Mesendoderm (in vitro differentiated cells): Measurements from ENCODE around the gene F7.

ENCODE experiments used
- DNase-seq: peaks from one replicate; pipeline ENCODE4 v3.0.0; 2013
- H2AK5ac ChIP-seq: 2 replicates; pipeline ENCODE4 v1.6.1; 2013; ENCODE audit warnings: low read length, inconsistent platforms
- H2BK120ac ChIP-seq: 2 replicates; pipeline ENCODE4 v1.6.1; 2013; ENCODE audit warnings: low read depth, mild to moderate bottlenecking, low read length, moderate library complexity, mixed read lengths
- H2BK15ac ChIP-seq: replicated peaks from 2 replicates; pipeline ENCODE4 v1.6.1; 2013; ENCODE audit warnings: low read depth, mild to moderate bottlenecking, moderate library complexity
- H2BK5ac ChIP-seq: 2 replicates; pipeline ENCODE4 v1.6.1; 2013; ENCODE audit warnings: low read length, inconsistent platforms
- H3K18ac ChIP-seq: 2 replicates; pipeline ENCODE4 v1.6.1; 2013; ENCODE audit warnings: mild to moderate bottlenecking, low read length, mixed read lengths
- H3K23ac ChIP-seq: one replicate; pipeline ENCODE4 v1.6.1; 2013; ENCODE audit warnings: low read length
- H3K27ac ChIP-seq: 2 replicates; pipeline ENCODE4 v1.5.1; 2013; ENCODE audit warnings: low read depth, mild to moderate bottlenecking, inconsistent platforms, low read length, moderate library complexity
- H3K27me3 ChIP-seq: 2 replicates; pipeline ENCODE4 v1.6.1; 2013; ENCODE audit warnings: low read length, control low read depth, mild to moderate bottlenecking, inconsistent platforms; ENCODE audit not compliant: insufficient read depth, poor library complexity
- H3K36me3 ChIP-seq: 2 replicates; pipeline ENCODE4 v1.6.1; 2013; ENCODE audit warnings: low read length, inconsistent platforms; ENCODE audit not compliant: control insufficient read depth, insufficient read depth
- H3K4ac ChIP-seq: one replicate; pipeline ENCODE4 v1.6.1; 2013; ENCODE audit warnings: low read depth, mild to moderate bottlenecking, low read length, moderate library complexity
- H3K4me1 ChIP-seq: 2 replicates; pipeline ENCODE4 v1.6.1; 2013; ENCODE audit warnings: low read depth, low read length, inconsistent platforms; ENCODE audit not compliant: control insufficient read depth
- H3K4me2 ChIP-seq: 2 replicates; pipeline ENCODE4 v1.6.1; 2013; ENCODE audit warnings: low read length
- H3K4me3 ChIP-seq: 2 replicates; pipeline ENCODE4 v1.5.1; 2013; ENCODE audit warnings: mild to moderate bottlenecking, low read length
- H3K56ac ChIP-seq: one replicate; pipeline ENCODE4 v1.6.1; 2013; ENCODE audit warnings: low read length
- H3K79me1 ChIP-seq: 2 replicates; pipeline ENCODE4 v1.6.1; 2013; ENCODE audit warnings: low read length, inconsistent platforms
- H3K79me2 ChIP-seq: 2 replicates; pipeline ENCODE4 v1.6.1; 2013; ENCODE audit warnings: mild to moderate bottlenecking, low read length; ENCODE audit not compliant: control insufficient read depth, insufficient read depth
- H3K9ac ChIP-seq: 2 replicates; pipeline ENCODE4 v1.6.1; 2013; ENCODE audit warnings: low read length, inconsistent platforms
- H4K5ac ChIP-seq: one replicate; pipeline ENCODE4 v1.6.1; 2013; ENCODE audit warnings: low read length
- H4K8ac ChIP-seq: one replicate; pipeline ENCODE4 v1.6.1; 2013; ENCODE audit warnings: low read depth, mild to moderate bottlenecking, control low read depth, low read length, moderate library complexity
- WGBS: extraction: QIAGEN DNeasy Blood & Tissue Kit; methylation state at CpG from one replicate; pipeline ENCODE4 v1.1.7; 2013; ENCODE audit warnings: low lambda C conversion rate, missing lambda C conversion rate; ENCODE audit not compliant: insufficient coverage; ENCODE audit errors: extremely low coverage; 5-methylcytosine and 5-hydroxymethylcytosine counted together

The F7 gene

DNA sequence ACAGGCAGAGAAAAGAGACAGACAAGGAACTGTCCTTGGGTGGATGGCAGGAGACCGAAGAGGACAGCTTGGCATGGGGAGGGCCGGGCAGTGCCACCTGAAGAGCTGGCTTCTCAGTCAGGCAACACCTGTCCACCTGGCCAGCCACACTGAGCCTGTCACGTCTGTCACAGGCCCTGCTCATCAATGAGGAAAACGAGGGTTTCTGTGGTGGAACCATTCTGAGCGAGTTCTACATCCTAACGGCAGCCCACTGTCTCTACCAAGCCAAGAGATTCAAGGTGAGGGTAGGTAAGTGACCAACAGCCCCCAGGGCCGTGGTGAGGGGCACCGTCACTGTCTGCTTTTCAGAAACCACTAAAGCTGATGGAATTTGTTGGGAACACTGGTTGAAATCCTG lies 41.6 kb downstream of the F7 start:
- no peak overlapping the region for H3K56ac ChIP-seq
- H3K4me3 ChIP-seq = no peak overlapping the region
- H2AK5ac ChIP-seq = no peak overlapping the region
- H2BK120ac ChIP-seq = no peak overlapping the region
- no peak overlapping the region for H3K18ac ChIP-seq
- no peak overlapping the region for H3K4ac ChIP-seq
- no peak overlapping the region for H2BK15ac ChIP-seq
- WGBS = no CpG with 5 or more reads among the region's 8 CpGs
- no peaks in the 10 kb centered on the region for H3K79me2 ChIP-seq
- no peak for DNase-seq
- H3K23ac ChIP-seq = no peak overlapping the region
- no peaks in the 10 kb centered on the region for H3K36me3 ChIP-seq
- H4K5ac ChIP-seq = no peak overlapping the region
- no peaks in the 10 kb centered on the region for H3K4me1 ChIP-seq
- no peak overlapping the region for H3K9ac ChIP-seq
- H4K8ac ChIP-seq = no peak overlapping the region
- H3K4me2 ChIP-seq = no peak overlapping the region
- H3K27ac ChIP-seq = no peak overlapping the region
- no peaks in the 10 kb centered on the region for H3K79me1 ChIP-seq
- no peak overlapping the region for H2BK5ac ChIP-seq
- no peaks in the 10 kb centered on the region for H3K27me3 ChIP-seq

DNA sequence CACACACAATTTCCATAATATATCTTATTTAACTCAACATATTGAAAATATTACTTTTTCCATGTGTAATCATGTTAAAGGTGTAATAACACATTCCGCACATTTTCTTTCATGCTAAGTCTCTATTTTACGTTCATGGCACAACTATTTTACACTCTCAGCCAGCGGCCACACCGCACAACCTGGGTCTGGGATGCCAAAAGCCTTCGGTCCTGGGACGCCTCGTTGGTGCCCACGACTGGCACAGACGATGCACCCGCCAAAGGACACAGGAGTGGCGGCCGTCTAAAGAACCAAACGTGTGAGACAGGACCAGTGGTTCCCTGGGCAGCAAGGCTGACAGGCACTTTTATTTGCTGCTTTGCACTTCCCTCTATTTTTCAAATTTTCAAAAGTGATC lies 42.8 kb downstream of the F7 start:
- H3K27ac ChIP-seq = no peak overlapping the region
- H3K23ac ChIP-seq = no peak overlapping the region
- no peaks in the 10 kb centered on the region for H3K79me2 ChIP-seq
- no peak overlapping the region for H4K5ac ChIP-seq
- no peak overlapping the region for H3K4ac ChIP-seq
- DNase-seq = no peak
- H3K18ac ChIP-seq = no peak overlapping the region
- H3K27me3 ChIP-seq = no peaks in the 10 kb centered on the region
- H2BK120ac ChIP-seq = no peak overlapping the region
- H3K4me1 ChIP-seq = no peaks in the 10 kb centered on the region
- no peak overlapping the region for H4K8ac ChIP-seq
- no peak overlapping the region for H2BK15ac ChIP-seq
- WGBS = 100% methylated on average over 1 of the region's 13 CpGs
- no peak overlapping the region for H3K9ac ChIP-seq
- H2AK5ac ChIP-seq = no peak overlapping the region
- no peak overlapping the region for H2BK5ac ChIP-seq
- H3K4me3 ChIP-seq = no peak overlapping the region
- no peaks in the 10 kb centered on the region for H3K36me3 ChIP-seq
- H3K4me2 ChIP-seq = no peak overlapping the region
- H3K79me1 ChIP-seq = no peaks in the 10 kb centered on the region
- no peak overlapping the region for H3K56ac ChIP-seq

DNA sequence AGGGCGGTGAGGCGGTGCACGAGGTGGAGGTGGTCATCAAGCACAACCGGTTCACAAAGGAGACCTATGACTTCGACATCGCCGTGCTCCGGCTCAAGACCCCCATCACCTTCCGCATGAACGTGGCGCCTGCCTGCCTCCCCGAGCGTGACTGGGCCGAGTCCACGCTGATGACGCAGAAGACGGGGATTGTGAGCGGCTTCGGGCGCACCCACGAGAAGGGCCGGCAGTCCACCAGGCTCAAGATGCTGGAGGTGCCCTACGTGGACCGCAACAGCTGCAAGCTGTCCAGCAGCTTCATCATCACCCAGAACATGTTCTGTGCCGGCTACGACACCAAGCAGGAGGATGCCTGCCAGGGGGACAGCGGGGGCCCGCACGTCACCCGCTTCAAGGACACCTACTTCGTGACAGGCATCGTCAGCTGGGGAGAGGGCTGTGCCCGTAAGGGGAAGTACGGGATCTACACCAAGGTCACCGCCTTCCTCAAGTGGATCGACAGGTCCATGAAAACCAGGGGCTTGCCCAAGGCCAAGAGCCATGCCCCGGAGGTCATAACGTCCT lies 43.4 kb downstream of the F7 start:
- Histone ChIP-seq H3K79me2 (no peaks in the 10 kb centered on the region), H3K27ac (no peak overlapping the region), H3K4me1 (no peaks in the 10 kb centered on the region), H4K8ac (no peak overlapping the region), H2BK5ac (no peak overlapping the region), H3K4ac (no peak overlapping the region), H2BK120ac (no peak overlapping the region), H3K4me2 (no peak overlapping the region), H3K27me3 (no peaks in the 10 kb centered on the region), H3K23ac (no peak overlapping the region), H3K79me1 (no peaks in the 10 kb centered on the region), H3K18ac (no peak overlapping the region), H3K4me3 (no peak overlapping the region), H3K56ac (no peak overlapping the region), H3K36me3 (no peaks in the 10 kb centered on the region), H4K5ac (no peak overlapping the region), H3K9ac (no peak overlapping the region), H2BK15ac (no peak overlapping the region), H2AK5ac (no peak overlapping the region)
- DNase-seq = no peak
- WGBS = no CpG with 5 or more reads among the region's 38 CpGs

DNA sequence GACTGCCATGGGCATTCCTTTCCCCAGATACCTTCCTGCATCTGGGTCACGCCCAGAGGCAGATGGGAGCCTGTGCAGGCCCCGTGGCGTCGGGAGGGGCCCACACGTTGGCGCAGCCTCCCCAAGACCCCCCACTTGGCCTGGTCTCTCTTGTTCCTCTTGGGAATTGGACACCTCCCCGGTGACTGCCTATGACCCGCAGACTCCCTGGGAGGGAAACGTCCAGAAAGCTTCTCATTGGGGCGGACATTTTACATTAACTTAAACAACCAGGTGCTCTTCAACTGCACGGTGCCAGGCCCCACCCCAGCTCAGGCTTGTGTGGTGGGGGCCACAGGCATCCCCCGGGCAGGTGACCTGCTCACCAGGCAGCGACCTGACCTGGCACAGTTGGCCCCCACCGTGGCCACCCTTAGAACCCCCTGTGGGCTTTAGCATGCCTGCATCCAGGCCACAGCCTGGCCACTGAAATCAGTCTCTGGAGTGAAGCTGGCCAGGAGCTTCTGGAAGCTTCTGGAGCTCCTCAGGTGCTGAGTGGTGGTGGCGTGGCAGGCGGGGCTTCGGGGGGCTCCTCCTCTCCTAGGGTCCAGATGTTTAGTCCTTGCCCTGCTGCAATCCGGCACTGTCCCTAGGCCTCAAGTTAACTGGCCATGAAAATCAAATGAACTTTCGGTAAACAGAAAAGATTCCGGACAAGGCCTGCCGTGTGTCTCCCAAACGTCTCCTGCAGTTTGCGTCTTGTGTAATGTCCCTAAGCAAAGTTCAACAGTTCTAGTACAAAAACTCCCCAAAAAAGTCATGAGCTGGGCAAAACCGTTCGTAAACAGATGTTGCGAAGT lies 44.3 kb downstream of the F7 start:
- Histone ChIP-seq H3K23ac (no peak overlapping the region), H4K5ac (no peak overlapping the region), H3K27ac (no peak overlapping the region), H3K56ac (no peak overlapping the region), H2BK15ac (no peak overlapping the region), H3K18ac (no peak overlapping the region), H3K4ac (no peak overlapping the region), H3K4me2 (no peak overlapping the region), H3K79me2 (no peaks in the 10 kb centered on the region), H2BK5ac (no peak overlapping the region), H4K8ac (no peak overlapping the region), H2BK120ac (no peak overlapping the region), H3K4me3 (no peak overlapping the region), H3K36me3 (no peaks in the 10 kb centered on the region), H3K9ac (no peak overlapping the region), H3K4me1 (no peaks in the 10 kb centered on the region), H2AK5ac (no peak overlapping the region), H3K27me3 (no peaks in the 10 kb centered on the region), H3K79me1 (no peaks in the 10 kb centered on the region)
- no CpG with 5 or more reads among the region's 26 CpGs for WGBS
- DNase-seq = no peak

DNA sequence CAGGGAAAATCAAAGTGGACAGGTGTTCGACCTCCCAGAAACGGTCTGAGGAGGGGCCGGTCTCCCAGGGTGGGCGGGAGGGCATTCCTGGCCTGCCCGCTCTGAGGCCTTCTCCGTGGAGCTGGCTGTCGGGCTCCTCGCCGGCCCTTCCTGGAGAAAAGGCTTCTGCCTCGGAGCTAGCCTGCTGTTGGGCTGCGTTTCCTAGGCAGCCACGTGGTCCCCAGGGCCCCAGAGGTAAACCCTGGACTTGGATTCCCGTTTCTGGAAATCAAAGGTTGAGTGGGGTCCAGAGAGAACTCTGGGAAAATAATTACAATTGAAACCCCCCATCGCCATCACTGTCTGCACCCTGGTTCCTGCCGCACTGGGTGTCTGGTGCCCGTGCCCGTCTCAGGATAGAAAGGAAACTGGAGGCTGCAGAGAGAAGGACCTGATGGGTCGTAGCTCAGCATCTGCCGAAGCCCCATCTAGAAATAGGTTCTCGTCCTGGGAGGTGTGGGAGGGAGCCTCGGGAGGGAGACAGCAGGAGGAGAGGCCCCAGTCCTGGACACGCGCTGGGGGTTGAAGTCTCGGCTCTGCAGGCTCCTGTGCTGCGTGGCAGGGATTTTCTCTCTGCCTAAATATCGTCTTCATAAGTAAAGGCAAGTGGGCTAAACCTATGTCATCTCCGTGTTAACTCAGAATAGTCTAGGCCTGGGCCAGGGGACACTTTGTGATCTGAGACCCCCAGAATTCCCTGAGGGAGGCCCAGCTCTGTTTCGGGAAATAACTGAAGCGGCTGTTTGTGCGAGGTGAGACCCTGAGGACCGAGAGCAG lies 45.2 kb downstream of the F7 start:
- no peak overlapping the region for H4K8ac ChIP-seq
- no peak overlapping the region for H2AK5ac ChIP-seq
- no peak overlapping the region for H3K4me2 ChIP-seq
- no peak overlapping the region for H3K23ac ChIP-seq
- H2BK15ac ChIP-seq = no peak overlapping the region
- no peak overlapping the region for H3K18ac ChIP-seq
- DNase-seq = no peak
- H3K36me3 ChIP-seq = no peaks in the 10 kb centered on the region
- H3K9ac ChIP-seq = no peak overlapping the region
- H4K5ac ChIP-seq = no peak overlapping the region
- H2BK5ac ChIP-seq = no peak overlapping the region
- no peak overlapping the region for H2BK120ac ChIP-seq
- no peak overlapping the region for H3K56ac ChIP-seq
- no CpG with 5 or more reads among the region's 31 CpGs for WGBS
- no peaks in the 10 kb centered on the region for H3K4me1 ChIP-seq
- no peaks in the 10 kb centered on the region for H3K79me2 ChIP-seq
- H3K27ac ChIP-seq = no peak overlapping the region
- no peak overlapping the region for H3K4ac ChIP-seq
- H3K79me1 ChIP-seq = no peaks in the 10 kb centered on the region
- no peaks in the 10 kb centered on the region for H3K27me3 ChIP-seq
- no peak overlapping the region for H3K4me3 ChIP-seq
